ENCODE measurements around the gene LDLRAD3. TPM values are rescaled to one million over a fixed set of nuclear protein-coding genes. Genes with fewer than 3 reads are reported as not detected.

LDLRAD3 gene
- polyA plus RNA-seq, 1 of the 3 experiments (the other 2 are of a cell fraction) = 10.6 TPM

- TF ChIP-seq, protein P1, sequence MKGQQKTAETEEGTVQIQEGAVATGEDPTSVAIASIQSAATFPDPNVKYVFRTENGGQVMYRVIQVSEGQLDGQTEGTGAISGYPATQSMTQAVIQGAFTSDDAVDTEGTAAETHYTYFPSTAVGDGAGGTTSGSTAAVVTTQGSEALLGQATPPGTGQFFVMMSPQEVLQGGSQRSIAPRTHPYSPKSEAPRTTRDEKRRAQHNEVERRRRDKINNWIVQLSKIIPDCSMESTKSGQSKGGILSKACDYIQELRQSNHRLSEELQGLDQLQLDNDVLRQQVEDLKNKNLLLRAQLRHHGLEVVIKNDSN (IDR thresholded peaks at IDR 0.05; ENCODE audit: borderline replicate concordance, low read depth) = no peak
- TF ChIP-seq RAD21 (IDR thresholded peaks at IDR 0.05; ENCODE audit: low read length) = no peak
- TF ChIP-seq RXRA (IDR thresholded peaks at IDR 0.05; ENCODE audit: borderline replicate concordance, low read depth) = no peak
- no peak for TF ChIP-seq SMC3 (IDR thresholded peaks at IDR 0.05; ENCODE audit: low read depth, low read length)
- TF ChIP-seq, protein P2, sequence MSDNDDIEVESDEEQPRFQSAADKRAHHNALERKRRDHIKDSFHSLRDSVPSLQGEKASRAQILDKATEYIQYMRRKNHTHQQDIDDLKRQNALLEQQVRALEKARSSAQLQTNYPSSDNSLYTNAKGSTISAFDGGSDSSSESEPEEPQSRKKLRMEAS (IDR thresholded peaks at IDR 0.05; ENCODE audit: low read depth) = no peak
- TF ChIP-seq YY1 (IDR thresholded peaks at IDR 0.05; ENCODE audit: low read depth) = no peak
These were observed 15.0 kb upstream of the LDLRAD3 start (continued) for GRCh38 chr11:35928688-35929395.

DNA sequence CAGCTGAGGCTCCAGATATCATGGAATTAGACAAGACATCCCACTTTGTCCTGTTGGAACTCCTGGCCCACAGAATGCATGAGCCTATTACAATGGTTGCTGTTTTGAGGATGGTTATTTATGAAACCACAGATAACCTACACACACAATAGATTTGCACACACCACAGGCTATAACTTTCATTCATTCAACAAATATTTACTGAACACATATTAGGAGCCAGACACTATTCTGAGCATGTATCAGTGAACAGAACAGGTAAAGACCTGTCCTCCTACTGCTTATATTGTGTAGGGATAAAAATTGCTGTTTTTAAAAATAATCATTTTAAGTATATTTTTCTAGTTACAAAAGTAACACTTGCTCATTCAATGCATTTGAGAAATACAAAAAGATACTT, 13.4 kb upstream of the LDLRAD3 start:
- Histone ChIP-seq H2AFZ (ENCODE audit: low read depth) (no peak overlapping the region), H4K20me1 (ENCODE audit: insufficient read depth) (no peaks in the 10 kb centered on the region), H3K4me3 (ENCODE audit: low read depth in 2 of 2, low read length in 1 of 2) (no peak overlapping the region), H3K27me3 (ENCODE audit: insufficient read depth) (no peaks in the 10 kb centered on the region), H3K79me2 (ENCODE audit: insufficient read depth) (no peaks in the 10 kb centered on the region), H3K4me2 (no peak overlapping the region), H3K27ac (ENCODE audit: low read depth in 2 of 2, low read length in 1 of 2) (no peak overlapping the region), H3K9ac (no peak overlapping the region), H3K36me3 (replicated peaks in 1 of 2; ENCODE audit: control insufficient read depth in 1 of 2, insufficient read depth in 2 of 2, low read length in 1 of 2) (no peaks in the 10 kb centered on the region), H3K4me1 (ENCODE audit: control insufficient read depth in 1 of 2, insufficient read depth in 2 of 2, low read depth in 1 of 2, low read length in 1 of 2) (peaks cover 0 to 8% of the 10 kb centered on the region in 2 experiments; a peak in 3 of 4 replicates), H3K9me2 (no peaks in the 10 kb centered on the region), H3K9me3 (no peaks in the 10 kb centered on the region), H3F3A (replicated peaks; ENCODE audit: insufficient read depth) (no peaks in the 10 kb centered on the region)
- ChIA-PET CTCF (no interaction called here), POLR2A (no interaction called here)
- TF ChIP-seq ELF1 (IDR thresholded peaks at IDR 0.05) = no peak
- TF ChIP-seq SIN3A (IDR thresholded peaks at IDR 0.05; ENCODE audit: borderline replicate concordance, low read depth, low read length) = no peak
- no peak for TF ChIP-seq MEF2A (IDR thresholded peaks at IDR 0.05; ENCODE audit: borderline replicate concordance, low read depth)
- TF ChIP-seq, protein P3, sequence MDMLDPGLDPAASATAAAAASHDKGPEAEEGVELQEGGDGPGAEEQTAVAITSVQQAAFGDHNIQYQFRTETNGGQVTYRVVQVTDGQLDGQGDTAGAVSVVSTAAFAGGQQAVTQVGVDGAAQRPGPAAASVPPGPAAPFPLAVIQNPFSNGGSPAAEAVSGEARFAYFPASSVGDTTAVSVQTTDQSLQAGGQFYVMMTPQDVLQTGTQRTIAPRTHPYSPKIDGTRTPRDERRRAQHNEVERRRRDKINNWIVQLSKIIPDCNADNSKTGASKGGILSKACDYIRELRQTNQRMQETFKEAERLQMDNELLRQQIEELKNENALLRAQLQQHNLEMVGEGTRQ (IDR thresholded peaks at IDR 0.05; ENCODE audit: borderline replicate concordance, low read depth, low read length) = no peak
- TF ChIP-seq, protein P1 (IDR thresholded peaks at IDR 0.05; ENCODE audit: borderline replicate concordance, low read depth) = no peak
- TF ChIP-seq NFIC (IDR thresholded peaks at IDR 0.05; ENCODE audit: borderline replicate concordance) = no peak
- no peak for TF ChIP-seq CTCF (IDR thresholded peaks at IDR 0.05)
- no peak for TF ChIP-seq YY1 (IDR thresholded peaks at IDR 0.05; ENCODE audit: low read depth)
- TF ChIP-seq REST (IDR thresholded peaks at IDR 0.05; ENCODE audit: low read depth, low read length) = no peak
- no peak for TF ChIP-seq FOXM1 (IDR thresholded peaks at IDR 0.05; ENCODE audit: low read depth)
- no peak for TF ChIP-seq CHD2 (IDR thresholded peaks at IDR 0.05; ENCODE audit: low read length, partially characterized antibody)
- no peak for TF ChIP-seq MXI1 (IDR thresholded peaks at IDR 0.05; ENCODE audit: low read depth, low read length)
- TF ChIP-seq EZH2phosphoT487 (IDR thresholded peaks at IDR 0.05; ENCODE audit: borderline replicate concordance, low read depth) = no peak
- no peak for DNase-seq

Measured in SK-N-SH (cell line).